Testis (tissue), 3 donors: ENCODE data around the gene PNPO. TPM values are rescaled to one million over a fixed set of nuclear protein-coding genes. Genes with fewer than 3 reads are reported as not detected.
"Not testable (repeated sequence)": the region's sequence is repeated elsewhere in the genome, so short reads cannot be mapped to it uniquely, and the experiment has no call there.

Source experiments
- DNase-seq: peaks from one replicate; pipeline ENCODE4 v3.0.0-alpha.2; 2019
- H3K27ac ChIP-seq, 2 donors: fragments of 200-600 bp; sonication (generic); one replicate each; pipeline ENCODE4 v1.5.1; 2019
- H3K27me3 ChIP-seq: fragments of 200-600 bp; sonication (generic); one replicate; pipeline ENCODE4 v1.5.1; 2019
- H3K36me3 ChIP-seq: fragments of 200-600 bp; sonication (generic); one replicate; pipeline ENCODE4 v1.5.1; 2017; ENCODE audit warnings: low read depth; ENCODE audit errors: missing control alignments
- H3K4me1 ChIP-seq: fragments of 200-600 bp; sonication (generic); one replicate; pipeline ENCODE4 v1.5.1; 2019
- H3K4me3 ChIP-seq, 2 donors: fragments of 200-600 bp; sonication (generic); one replicate each; pipeline ENCODE4 v1.5.1; 2017 to 2019
- H3K9me3 ChIP-seq: fragments of 200-600 bp; sonication (generic); one replicate; pipeline ENCODE4 v1.5.1; 2017
- POLR2A ChIP-seq: fragments of 450-650 bp; IDR thresholded peaks from one replicate; pipeline ENCODE4 v1.6.1; 2017; ENCODE audit warnings: antibody characterized with exemption, mild to moderate bottlenecking, moderate library complexity
- WGBS, 2 donors: methylation state at CpG; one replicate each; pipeline ENCODE4 v1.1.5; 2018; 5-methylcytosine and 5-hydroxymethylcytosine counted together
- intact Hi-C: fragments of 100-400 bp; cut with DNase I; formaldehyde crosslinking; loops from one replicate; pipeline ENCODE4 v1.15.1; 2023; ENCODE audit warnings: low total_unique reads
- polyA plus RNA-seq: library from polyadenylated mRNA; stranded (reverse); fragments of 350-450 nt; fragmentation: Illumina TruSeq; extraction: RNeasy Lipid Tissue Mini Kit (QIAGEN cat#74804); gene quantifications from one replicate; pipeline ENCODE4 v1.2.3, GENCODE V29; 2014; ENCODE audit warnings: low read depth, low replicate concordance; ENCODE audit not compliant: insufficient read depth
- total RNA-seq, 2 donors: library from RNA; depleted of rRNA; stranded (reverse); fragments of >200 nt; gene quantifications; one replicate each; pipeline ENCODE4 v1.2.3, GENCODE V29; 2016
- TF ChIP-seq, protein P1 (sequence below), 3 experiments: fragments of 450-650 bp in 2 of 3; fragments of 200-600 bp in 1 of 3; sonication (generic) in 1 of 3; IDR thresholded peaks; one replicate each; pipeline ENCODE4 v1.5.1; 2016 to 2019; ENCODE audit warnings: antibody characterized with exemption in 3 of 3, mild to moderate bottlenecking in 2 of 3, moderate library complexity in 1 of 3

PNPO gene
- total and polyA plus RNA-seq, 3 donors from 2014 or later, result 21.3 to 41.7 (median 37.5) TPM

DNA sequence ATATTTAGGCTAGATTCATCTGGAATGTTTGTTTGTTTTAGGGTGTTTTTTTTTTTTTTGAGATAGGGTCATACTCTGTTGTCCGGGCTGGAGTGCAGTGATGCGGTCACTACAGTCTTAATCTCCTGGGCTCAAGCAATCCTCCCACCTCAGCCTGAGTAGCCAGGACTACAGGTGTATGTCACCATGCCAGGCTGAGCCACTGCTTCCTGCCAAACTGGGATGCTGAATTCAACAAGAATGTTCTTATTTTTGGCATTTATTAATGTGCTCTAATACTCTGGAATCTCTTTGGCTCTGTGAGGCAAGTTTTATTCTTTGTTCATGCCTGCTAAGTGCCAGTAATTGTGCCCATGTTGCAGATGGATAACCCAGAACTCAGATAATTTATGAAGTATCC lies 23.8 kb upstream of the PNPO start:
- no peak for DNase-seq
- intact Hi-C loops, result no loop called here
- TF ChIP-seq, protein P1, sequence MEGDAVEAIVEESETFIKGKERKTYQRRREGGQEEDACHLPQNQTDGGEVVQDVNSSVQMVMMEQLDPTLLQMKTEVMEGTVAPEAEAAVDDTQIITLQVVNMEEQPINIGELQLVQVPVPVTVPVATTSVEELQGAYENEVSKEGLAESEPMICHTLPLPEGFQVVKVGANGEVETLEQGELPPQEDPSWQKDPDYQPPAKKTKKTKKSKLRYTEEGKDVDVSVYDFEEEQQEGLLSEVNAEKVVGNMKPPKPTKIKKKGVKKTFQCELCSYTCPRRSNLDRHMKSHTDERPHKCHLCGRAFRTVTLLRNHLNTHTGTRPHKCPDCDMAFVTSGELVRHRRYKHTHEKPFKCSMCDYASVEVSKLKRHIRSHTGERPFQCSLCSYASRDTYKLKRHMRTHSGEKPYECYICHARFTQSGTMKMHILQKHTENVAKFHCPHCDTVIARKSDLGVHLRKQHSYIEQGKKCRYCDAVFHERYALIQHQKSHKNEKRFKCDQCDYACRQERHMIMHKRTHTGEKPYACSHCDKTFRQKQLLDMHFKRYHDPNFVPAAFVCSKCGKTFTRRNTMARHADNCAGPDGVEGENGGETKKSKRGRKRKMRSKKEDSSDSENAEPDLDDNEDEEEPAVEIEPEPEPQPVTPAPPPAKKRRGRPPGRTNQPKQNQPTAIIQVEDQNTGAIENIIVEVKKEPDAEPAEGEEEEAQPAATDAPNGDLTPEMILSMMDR (IDR thresholded peaks at IDR 0.05), result no peak
- no peak for TF ChIP-seq POLR2A
- Histone ChIP-seq H3K36me3 (no peaks in the 10 kb centered on the region), H3K4me3 (no peak overlapping the region), H3K27ac (no peak overlapping the region), H3K4me1 (peaks cover 10% of the 10 kb centered on the region), H3K9me3 (no peaks in the 10 kb centered on the region), H3K27me3 (no peaks in the 10 kb centered on the region)
- WGBS, 2 donors, result 57 to 71% methylated on average over 2 of the region's 2 CpGs

DNA sequence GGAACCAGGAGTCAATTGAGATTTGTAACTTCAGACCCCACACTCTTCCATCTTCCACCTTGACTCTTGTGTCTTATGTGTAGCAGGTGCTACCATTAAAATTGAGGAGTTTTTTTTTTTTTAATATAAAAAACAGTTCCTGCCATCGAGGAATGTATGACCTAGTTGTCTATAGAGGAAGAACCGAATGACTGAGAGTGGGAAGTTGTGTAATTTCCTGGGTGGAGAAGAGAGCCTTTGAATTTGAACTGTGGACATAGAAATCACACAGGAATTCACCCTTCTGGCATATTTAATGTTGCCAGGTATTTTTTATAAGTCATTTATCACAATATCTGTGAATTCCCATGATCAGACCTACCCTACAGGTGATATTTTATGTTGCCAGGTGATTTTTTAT lies 23.4 kb upstream of the PNPO start:
- Histone ChIP-seq H3K27ac (no peak overlapping the region), H3K9me3 (no peaks in the 10 kb centered on the region), H3K27me3 (no peaks in the 10 kb centered on the region), H3K36me3 (no peaks in the 10 kb centered on the region), H3K4me3 (no peak overlapping the region), H3K4me1 (peaks cover 10% of the 10 kb centered on the region)
- DNase-seq, result no peak
- WGBS, 2 donors, result 82 to 89% methylated on average over 2 of the region's 2 CpGs
- intact Hi-C loops, result no loop called here
- TF ChIP-seq, protein P1 (IDR thresholded peaks at IDR 0.05), result no peak
- TF ChIP-seq POLR2A, result no peak

DNA sequence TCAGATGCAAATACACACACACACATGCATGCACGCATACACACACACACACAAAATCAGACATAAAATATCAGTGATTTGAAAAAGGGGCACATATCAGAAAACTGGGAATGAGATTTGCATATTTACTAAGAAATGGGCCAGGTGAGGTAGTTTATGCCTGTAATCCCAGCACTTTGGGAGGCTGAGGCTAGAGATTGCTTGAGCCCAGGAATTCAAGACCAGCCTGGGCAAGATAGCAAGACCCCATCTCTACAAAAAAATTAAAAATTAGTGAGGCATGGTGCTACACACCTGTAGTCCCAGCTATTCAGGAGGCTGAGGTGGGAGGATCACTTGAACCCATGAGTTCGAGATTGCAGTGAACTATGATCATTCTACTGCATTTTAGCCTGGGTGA lies 22.4 kb upstream of the PNPO start:
- Histone ChIP-seq H3K9me3 (no peaks in the 10 kb centered on the region), H3K27ac (no peak overlapping the region), H3K4me3 (no peak overlapping the region), H3K4me1 (peaks cover 10% of the 10 kb centered on the region), H3K36me3 (no peaks in the 10 kb centered on the region), H3K27me3 (no peaks in the 10 kb centered on the region)
- intact Hi-C loops, result no loop called here
- DNase-seq, result no peak
- TF ChIP-seq, protein P1 (IDR thresholded peaks at IDR 0.05), result no peak
- no peak for TF ChIP-seq POLR2A
- WGBS, 2 donors, result 95 to 96% methylated on average over 2 of the region's 2 CpGs

DNA sequence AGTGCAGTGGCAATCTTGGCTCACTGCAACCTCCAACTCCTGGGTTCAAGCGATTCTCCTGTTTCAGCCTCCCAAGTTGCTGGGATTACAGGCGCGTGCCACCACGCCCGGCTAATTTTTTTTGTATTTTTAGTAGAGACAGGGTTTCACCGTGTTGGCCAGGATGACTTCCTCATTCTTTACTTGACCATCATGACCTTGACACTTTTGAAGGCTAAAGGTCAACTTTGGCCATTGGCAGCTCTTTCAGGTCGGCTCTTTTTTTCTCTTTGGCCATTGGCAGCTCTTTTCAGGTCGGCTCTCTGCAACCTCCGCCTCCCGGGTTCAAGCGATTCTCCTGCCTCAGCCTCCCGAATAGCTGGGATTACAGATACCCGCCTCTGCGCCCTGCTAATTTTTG lies 21.5 kb upstream of the PNPO start:
- WGBS, 2 donors, result 92 to 97% methylated on average over 14 of the region's 14 CpGs
- H3K4me3 ChIP-seq, H3K36me3 ChIP-seq, H3K9me3 ChIP-seq, DNase-seq, intact Hi-C loops, H3K27ac ChIP-seq, H3K4me1 ChIP-seq, H3K27me3 ChIP-seq: not testable (repeated sequence)

DNA sequence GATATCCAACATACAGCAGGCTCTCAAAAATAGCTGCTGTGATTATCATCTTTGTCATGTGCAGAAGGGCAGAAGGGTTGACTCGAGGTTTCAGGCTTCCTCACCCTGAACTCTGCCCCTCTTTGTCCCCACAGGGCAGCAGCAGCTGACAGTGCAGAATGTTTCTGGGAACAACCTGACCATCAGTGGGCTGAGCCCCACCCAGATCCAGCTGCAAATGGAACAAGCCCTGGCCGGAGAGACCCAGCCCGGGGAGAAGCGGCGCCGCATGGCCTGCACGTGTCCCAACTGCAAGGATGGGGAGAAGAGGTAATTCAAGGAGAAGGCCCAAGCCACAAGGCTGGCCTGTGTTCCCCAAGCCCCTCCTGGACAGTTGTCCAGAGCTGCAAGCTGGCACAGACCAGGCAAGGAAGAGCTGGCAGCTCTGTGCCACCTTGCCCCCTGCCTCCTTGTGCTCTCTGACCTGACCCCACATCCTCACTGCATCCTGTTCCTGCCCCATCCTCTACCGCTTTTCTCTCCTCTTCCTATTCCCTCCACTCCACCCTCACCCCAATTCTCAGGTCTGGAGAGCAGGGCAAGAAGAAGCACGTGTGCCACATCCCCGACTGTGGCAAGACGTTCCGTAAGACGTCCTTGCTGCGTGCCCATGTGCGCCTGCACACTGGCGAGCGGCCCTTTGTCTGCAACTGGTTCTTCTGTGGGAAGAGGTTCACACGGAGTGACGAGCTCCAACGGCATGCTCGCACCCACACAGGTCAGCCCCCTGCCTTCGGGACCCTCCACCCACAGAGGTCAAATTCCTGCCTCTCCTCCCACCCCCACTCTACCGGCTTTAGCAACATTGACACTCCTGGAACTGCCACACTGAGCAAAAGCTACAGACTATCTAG lies 16.3 kb upstream of the PNPO start:
- intact Hi-C loops, result no loop called here
- TF ChIP-seq, protein P1 (IDR thresholded peaks at IDR 0.05), result no peak
- no peak for TF ChIP-seq POLR2A

More for the DNA sequence above, 16.3 kb upstream of the PNPO start:
- Histone ChIP-seq H3K4me1 (peaks cover 8% of the 10 kb centered on the region), H3K9me3 (no peaks in the 10 kb centered on the region), H3K4me3 (no peak overlapping the region), H3K27ac (no peak overlapping the region), H3K36me3 (no peaks in the 10 kb centered on the region), H3K27me3 (no peaks in the 10 kb centered on the region)
- DNase-seq, result peak; percentile 52
- WGBS, 2 donors, result 81 to 86% methylated on average over 17 to 23 of the region's 23 CpGs
